CD4-positive, alpha-beta T cell treated with Interleukin-17A for 4 hours (primary cell): ENCODE measurements around the gene PRICKLE3.
"Not testable (repeated sequence)": the region's sequence is repeated elsewhere in the genome, so short reads cannot be mapped to it uniquely, and the experiment has no call there.

Source experiments
- DNase-seq: peaks from one replicate; pipeline ENCODE4 v3.0.0-alpha.2; 2020; ENCODE audit warnings: mixed read lengths

The PRICKLE3 gene

DNA sequence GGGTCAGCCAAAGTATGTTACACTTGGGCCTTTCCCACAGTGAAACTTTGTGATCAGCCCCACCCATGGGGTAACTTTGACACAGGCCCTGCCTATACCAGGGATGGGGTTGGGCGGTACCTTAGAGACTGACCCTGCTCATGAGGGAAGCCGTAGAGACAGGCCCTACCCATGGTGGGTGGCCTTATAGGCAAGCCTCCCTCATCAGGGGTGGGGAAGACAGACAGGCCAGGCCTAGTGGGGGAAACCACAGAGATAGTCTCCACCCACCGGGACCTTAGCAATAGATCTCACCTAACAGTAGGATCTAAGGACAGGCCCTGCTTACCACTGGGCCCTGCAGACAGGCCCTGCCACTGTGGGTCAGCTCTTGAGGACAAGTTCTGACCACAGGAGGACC, 7.6 kb downstream of the PRICKLE3 start:
- no peak for DNase-seq

DNA sequence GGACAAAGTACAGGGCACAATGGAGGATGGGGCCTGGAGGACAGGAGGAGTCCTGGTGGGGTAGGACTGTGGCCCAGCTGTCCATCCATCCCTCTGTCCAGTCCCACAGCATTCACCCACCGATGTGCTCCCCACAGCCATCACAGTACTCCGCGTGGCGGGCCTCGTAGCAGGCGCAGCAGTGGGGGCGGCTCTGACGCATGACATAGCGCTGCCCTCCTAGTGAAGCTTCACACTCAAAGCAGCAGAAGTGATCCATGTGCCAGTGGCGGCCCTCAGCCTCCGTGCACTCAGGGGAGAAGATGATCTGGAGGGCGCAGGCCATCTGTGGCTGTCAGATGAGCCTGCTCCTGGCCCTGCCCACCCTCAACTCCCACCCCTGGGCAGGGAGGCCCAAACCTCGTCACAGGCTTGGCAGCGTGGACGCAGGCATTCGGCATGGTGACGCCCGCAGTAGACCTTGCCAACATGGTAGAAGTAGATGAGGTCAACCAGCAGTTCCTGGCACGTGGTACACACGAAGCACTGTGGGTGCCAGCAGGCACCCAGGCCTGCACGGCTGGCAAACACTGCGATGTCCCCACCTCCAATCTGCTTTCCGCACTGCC, 8.2 kb downstream of the PRICKLE3 start:
- no peak for DNase-seq

DNA sequence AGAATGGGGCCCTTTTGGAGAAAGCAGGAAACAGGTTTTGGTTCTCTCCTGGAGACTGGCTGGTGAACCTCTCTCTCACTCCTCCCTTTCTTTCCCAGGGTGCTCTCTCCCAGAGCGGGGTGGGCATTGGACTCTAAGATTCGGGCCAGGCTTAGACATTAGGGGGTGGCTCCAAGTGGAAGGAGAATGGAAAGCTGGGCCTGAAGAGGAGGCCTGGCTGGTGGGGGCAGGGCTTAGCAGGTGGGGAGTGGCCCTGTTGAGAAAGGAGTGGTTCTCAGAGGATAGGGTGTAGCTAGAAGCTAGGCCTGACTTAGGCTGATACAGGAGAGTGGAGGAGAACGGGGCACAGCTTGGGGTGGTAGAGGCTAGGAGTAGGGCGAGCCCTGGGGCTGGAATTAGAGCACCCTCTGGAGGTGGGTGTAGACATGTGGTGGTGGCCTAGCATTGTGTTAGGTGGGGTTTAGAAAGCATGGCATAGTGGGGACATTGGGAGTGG, 8.8 kb downstream of the PRICKLE3 start:
- peak; percentile 49 for DNase-seq

DNA sequence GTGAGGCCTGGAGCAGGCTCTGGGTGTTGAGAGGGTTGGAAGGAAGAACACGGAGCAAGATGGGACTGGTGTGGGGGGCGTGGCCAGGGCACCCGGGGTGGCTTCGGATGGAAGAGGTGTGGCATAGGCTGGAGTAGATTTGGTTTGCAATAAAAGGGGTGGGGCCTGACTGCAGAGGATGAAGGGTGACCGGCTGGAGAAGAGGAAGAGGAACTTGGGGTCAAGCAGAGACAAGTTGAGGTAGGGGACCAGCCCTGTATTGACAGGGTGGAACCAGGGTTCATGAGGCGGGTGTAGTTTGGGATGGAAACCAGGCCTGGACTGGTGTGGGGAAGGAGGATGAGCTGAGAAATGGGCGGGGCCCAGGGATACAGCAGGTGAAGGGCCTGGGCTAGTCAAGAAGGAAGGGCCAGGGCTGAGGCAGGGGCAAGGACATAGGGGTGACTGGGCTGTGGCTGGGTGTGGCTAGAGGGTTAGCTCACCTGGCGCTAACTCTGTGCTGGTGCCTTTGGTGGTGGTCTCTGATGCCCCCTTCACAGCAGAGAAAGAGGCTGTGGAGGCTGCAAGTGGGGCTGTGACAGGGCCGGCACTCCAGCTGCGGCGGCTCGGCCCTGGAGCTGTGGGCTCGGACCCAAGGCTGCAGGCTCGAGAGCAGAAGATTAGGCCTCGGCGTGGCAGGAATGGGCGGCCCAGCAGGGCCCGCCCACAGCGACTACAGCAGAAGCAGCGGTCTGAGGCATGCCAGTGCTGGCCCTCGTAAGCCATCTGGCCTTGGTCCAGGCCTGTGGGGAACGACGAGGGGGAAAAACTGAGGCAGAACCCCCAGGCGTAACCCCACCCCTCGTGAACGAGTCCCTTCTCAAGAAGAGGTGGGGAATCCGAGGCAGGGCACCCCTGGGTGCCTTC, 9.5 kb downstream of the PRICKLE3 start:
- DNase-seq = no peak

DNA sequence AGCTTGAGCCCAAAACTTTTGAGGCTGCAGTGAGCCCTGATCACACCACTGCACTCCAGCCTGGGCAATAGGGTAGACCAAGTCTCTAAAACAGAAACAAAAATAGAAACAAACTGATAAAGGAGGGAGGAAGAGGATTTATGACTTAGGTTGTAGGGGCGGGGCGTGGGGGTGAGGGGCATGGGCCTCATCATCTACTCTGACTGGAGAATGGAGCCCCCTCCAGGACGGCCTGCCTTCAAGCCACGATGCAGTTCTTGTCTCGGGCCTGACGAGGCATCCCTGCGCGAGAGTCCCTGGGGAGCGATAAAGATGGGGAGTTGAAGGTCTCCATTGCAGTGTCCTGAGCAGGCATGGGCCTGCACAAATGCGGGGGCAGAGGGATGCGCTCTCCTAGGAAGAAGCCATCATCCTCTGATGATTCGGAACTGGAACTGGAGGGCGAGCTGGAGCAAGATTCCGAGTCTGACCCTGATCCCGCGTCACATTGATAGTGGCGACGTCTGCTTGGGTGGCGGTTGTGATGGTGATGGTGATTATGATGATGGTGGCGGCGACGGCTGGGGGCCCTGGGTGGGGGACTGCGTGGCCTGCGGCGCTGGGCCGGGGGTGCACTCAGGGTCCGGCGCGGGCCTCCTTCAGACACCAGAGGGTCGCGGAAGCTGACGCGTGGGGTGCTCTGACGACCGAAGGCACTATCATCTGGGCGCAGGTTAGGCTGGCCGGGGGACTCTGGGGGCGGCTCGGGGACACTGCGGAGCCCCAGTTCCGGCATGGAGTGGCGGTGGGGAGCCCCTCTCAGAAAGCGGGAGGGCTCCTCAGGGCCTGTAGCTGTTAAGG, 10.5 kb downstream of the PRICKLE3 start:
- DNase-seq = no peak

DNA sequence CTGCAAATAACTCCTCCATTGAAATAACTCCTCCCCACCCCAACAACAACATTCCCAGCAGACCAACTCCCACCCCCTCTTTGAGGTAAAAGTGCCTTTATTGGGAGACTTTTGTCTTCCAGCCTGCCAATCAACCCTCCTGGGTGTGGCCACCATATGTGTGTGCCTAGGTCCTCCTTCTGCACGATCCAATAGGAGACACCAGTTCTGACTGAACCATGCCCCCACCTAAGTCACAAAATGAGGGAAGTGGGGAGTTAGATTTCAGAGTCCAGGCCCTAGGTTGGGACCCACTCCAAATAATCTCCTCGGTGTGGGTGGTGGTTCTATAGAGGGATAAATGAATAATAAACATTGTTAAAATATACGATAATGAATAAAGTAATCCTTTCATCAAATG, 11.4 kb downstream of the PRICKLE3 start:
- DNase-seq = no peak

DNA sequence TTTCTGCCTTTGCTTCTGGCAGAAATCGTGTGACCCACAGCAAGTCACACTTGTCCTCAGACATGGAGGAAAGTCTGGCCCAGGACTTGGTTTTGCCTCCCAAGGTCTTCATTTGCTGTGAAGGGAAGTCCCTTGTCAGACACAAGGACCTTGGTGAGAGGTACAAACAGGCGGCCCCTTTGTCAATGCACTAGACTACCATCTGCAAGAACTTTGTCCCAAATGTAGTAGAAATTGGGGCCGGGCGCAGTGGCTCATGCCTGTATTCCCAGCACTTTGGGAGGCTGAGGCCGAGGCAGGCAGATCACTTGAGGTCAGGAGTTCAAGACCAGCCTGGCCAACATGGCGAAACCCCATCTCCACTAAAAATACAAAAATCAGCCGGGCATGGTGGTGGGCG, 12.6 kb downstream of the PRICKLE3 start:
- not testable (repeated sequence) for DNase-seq

DNA sequence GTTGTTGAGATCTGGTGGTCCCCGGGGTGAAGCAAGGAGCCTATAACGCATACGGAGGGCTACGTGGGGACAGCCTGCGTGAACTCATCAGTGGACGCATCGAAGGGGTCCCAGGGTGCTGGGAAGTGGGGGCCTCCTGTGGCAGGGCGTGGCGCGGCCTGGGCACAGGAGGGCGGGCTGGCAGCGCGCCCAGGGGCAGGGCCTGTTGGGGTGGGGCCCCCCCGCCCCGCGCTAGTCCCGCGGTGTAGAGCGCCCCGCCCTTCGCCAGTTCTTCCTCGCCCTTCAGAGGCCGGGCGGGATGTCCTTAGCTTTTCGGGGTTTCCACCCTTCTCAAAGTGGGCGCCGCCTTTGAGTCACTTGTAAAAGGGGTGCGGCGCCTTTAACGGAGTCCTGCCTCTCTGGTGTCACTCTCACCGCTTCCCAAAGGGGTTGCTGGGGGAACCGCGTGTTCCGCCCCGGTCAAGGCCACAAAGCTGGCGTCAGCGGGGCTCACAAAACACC, 13.8 kb downstream of the PRICKLE3 start:
- peak; percentile 79 for DNase-seq

DNA sequence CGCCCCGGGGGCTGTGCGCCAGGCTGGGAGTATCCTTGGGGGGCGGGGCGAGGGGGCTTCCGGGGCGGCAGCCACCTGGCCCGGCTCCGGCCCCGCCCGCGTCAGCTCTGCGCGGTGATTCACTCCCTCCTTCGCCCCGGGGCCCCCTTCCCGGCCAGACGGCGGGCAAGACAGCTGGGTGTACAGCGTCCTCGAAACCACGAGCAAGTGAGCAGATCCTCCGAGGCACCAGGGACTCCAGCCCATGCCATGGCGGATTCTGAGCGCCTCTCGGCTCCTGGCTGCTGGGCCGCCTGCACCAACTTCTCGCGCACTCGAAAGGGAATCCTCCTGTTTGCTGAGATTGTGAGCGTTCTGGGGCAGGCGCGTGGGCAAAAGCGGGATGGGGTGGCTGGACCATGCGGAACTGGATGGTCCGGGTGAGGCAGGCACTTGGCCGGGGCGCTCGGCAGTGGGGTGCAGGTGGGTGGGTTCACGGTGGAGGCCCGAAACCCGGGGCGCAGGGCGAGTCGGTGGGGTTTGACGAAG, 14.4 kb downstream of the PRICKLE3 start, which contains the start of gene PLP2:
Gene PLP2, plus strand, starts transcription at position 147 of the 528 bp plus-strand sequence. Its CDS starts 103 bp downstream, at position 250.
- DNase-seq = peak; percentile 85

DNA sequence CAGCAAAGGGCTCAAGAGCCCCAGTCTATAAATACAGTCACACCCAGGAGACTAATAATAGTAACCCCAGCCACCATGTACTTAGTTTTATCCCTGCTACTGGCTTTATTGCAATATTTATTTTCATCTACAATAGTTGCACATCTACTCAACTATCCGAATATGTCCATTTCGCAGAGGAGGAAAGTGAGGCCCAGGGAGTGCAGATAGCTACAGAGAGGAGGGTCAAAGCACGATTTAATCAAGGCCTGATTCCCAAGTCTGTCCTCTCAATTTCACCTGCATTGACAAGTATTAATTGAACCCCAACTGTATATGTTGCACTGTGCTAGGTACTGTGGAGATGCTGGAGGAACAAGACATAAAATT, 18.4 kb downstream of the PRICKLE3 start:
- no peak for DNase-seq

DNA sequence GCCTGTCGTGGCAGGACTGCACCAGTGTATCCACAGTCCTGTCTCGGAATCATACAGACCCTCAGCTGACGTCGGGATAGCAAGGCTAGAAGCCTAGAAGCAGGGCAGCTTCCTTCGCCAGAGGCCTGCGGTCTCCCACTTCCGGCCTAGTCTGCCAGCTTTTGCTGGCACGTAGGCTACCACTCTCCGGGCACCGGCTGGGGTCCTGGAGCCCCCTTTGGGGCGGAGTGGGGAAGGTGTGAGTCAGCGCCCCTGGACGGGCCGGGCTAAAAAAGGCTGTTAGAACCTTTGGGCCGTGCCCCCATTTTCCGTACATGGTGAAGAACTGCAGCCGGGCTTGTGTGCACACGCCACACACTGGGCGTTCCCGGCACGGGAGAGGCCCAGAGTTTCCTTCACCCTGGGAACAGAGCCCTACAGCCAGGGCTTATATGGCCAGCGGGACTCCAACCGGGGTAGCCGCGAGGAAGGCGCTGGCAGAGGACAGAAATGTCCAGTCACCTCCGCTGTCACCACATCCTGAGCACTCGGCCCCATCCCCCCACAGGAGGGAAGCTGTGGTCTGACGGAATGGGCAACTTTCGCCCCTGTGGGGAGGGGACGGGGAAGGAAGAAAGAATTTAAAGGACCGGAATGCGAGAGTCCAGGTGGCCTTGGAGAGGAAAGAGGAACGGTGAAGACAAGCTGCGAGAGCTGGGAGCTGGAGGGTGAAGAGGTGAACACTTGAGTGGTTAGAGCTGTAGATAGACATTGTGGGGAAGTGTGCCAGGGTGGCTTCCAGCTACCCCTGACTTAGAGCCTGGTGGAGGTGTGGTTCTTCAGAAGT, 19.0 kb downstream of the PRICKLE3 start:
- DNase-seq = peak; percentile 70

DNA sequence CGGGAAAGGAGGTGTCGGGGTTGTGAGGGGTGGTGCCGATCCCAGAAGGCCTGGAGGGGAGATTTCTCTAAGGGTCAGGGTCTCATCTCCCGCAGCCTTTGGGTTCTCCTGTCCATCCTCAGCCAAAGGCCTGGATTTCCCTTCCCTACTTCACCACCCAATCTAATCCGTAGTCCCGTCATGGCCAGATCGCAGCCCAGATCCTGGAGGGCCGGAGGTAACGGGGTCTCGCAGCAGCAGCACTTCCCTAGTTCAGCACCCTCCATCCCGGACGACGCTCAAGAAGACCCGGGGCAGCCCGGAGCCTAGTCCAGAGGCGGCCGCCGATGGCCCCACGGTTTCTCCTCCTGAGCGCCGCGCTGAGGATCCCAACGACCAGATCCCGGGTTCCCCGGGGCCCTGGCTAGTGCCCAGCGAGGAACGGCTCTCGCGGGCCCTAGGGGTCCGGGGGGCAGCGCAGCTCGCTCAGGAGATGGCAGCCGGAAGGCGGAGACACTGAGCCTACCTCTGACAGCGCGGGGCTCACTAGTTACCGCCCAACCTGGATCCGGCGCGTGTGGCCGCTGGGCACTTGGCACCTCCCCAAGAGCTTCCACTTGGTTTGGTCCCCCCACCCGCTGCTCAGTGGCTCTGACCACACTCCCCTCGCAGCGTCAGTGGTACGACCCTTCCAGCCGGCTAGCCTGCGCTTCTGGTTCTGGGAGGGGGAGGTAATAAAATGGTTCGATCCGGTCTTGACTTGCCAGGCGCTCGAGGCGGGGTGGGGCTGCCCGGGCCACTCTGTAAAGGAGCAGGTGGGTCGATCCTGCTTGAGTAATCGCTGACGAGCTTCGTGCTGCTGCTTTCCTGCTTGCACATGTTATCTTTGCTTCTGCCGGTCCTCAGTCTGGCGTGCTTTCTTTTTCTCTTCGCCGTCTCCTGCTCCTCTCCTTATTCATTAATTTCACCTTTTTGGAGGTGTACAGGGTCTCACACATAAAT, 20.0 kb downstream of the PRICKLE3 start:
- DNase-seq = peak; percentile 74

DNA sequence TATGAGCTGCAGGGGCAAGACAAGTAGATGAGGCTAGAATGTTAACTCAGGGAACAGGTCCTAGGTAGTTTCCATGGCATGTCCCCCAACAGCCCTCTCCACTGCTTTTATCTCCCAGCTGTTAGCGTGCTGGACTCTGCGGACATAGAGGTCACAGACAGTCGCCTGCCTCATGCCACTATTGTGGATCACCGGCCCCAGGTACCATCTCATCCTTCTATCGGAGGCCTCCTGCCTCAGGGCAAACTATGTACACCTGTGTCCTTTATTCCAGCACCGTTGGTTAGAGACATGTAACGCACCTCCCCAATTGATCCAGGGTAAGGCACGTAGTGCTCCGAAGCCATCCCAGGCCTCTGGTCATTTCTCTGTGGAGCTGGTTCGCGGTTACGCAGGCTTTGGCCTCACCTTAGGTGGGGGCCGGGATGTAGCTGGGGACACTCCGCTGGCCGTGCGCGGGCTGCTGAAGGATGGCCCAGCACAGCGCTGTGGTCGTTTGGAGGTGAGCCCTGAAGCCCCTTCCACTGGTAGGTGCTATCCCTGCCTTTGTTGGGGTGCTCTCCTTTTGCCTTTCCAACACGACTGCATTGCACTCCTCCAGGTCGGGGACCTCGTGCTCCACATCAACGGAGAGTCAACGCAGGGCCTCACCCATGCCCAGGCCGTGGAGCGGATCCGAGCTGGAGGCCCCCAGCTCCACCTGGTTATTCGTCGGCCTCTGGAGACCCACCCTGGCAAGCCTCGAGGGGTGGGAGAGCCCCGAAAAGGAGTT, 21.4 kb downstream of the PRICKLE3 start:
- no peak for DNase-seq

DNA sequence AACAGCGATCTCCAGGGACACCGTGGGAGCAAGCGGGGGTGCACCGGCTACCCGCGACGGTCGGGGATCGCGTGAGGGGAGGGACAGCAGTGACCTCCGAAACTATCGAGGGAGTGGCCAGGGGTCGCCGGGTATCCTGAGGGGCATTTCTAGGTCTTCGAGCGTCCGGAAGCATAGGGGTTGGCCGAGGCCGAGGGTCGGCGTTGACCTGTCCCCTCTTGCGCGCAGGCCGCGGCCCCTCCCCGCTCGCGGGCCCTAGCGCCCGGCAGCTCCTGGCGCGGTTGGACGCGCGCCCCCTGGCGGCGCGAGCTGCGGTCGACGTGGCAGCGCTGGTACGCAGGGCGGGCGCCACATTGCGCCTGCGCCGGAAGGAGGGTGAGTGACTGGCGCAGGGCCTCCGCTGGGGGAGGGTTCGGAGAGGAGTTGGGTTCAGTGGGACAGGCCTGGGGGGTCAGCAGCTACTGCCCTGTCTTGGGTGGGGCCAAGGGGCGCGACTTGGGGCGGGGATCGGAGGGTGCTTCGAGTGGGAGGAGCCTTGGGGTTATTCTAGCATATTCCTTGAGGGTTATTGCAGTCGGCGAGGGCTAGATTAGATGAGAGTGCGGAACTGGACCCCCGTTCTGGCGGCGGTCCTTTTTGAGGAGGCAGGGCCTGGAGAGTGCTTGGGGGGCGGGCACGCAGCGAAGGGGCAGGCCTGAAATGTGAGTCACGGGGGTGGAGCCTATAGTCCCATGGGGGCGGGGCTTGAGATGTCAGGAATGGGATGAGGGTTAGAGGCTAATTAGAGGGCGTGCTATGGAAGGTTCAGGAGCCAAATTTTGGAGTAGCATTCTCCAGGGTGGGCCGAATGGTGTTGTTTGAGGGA, 22.4 kb downstream of the PRICKLE3 start:
- DNase-seq = peak; percentile 86

DNA sequence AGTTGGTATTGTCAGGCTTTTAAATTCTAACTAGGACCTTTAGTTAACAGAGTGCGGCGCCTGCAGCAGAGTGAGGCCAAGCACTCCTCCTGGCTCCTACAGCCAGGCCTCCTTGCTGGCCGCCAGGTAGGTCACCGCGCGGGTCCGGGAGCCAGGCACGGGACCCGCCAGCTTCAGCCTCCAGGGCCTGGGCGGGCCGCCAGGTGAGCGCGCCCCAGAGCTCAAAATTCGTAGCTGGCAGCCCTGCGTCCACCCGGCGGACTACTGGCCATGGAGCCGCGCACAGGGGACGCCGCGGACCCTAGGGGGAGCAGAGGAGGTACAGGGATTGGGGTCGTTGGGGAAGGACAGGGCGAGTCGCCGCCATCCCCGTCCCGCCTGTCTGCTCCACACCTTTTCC, 23.6 kb downstream of the PRICKLE3 start, which contains the start of gene MAGIX:
Gene MAGIX, plus strand, starts transcription at position 139 of the 400 bp plus-strand sequence. Its CDS starts 132 bp downstream, at position 271.
- no peak for DNase-seq

DNA sequence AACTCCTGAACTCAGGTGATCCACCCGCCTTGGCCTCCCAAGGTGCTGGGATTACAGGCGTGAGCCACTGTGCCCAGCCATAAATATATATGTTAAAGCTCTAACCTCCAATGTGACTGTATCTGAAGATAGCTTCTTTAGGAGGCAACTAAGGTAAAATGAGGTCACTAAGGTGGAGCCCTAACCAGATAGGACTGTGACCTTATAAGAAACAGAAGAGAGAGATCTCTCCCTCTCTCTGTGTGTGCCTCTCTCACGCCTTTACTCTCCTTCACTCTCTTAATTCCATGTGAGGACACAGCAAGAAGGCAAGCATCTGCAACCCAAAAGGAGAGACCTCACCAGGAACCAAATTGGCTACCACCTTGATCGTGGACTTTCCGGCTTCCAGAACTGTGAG, 24.5 kb downstream of the PRICKLE3 start:
- no peak for DNase-seq

DNA sequence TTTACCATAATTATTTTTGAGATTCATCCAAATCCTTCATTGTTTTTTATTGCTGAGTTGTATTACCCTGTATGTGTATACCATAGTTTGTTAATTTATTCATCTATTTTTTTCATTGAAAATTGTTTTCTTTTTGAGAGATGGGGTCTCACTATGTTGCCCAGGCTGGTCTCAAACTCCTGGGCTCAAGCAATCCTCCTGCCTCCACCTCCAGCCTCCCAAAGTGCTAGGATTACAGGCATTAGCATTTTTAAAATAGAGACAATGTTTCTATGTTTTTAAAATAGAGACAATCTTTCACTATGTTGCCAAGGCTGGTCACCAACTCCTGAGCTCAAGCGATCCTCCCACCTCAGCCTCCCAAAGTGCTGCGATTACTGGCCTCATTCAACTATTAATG, 25.3 kb downstream of the PRICKLE3 start:
- no peak for DNase-seq

DNA sequence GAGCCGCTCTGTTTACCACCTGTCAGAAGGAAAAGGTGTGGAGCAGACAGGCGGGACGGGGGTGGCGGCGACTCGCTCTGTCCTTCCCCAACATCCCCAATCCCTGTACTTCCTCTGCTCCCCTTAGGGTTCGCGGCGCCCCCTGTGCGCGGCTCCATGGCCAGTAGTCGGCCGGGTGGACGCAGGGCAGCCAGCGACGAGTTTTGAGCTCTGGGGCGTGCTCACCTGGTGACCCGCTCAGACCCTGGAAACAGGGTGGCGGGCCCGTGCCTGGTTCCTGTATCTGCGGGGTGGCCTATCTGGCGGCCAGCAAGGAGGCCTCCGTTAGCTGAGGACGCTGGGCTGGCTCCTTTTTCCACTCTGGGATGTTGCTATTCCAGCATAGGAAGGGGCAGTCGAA, 29.0 kb downstream of the PRICKLE3 start:
- DNase-seq = no peak
